H9 (cell line): ENCODE measurements around the gene SHPK. TPM values are rescaled to one million over a fixed set of nuclear protein-coding genes. Genes with fewer than 3 reads are reported as not detected.

Source experiments
- DNase-seq: peaks from one replicate; pipeline ENCODE4 v3.0.0-alpha.2; 2017
- H2AFZ ChIP-seq: one replicate; pipeline ENCODE4 v1.6.1; 2013; ENCODE audit warnings: mild to moderate bottlenecking, low read length, control low read depth, moderate library complexity
- H2AK5ac ChIP-seq: 2 replicates; pipeline ENCODE4 v1.6.1; 2013; ENCODE audit warnings: low read length, control low read depth, mixed read lengths; ENCODE audit not compliant: insufficient read length
- H2BK120ac ChIP-seq: one replicate; pipeline ENCODE4 v1.6.1; 2013; ENCODE audit warnings: low read depth, mild to moderate bottlenecking, low read length, control low read depth, inconsistent platforms; ENCODE audit not compliant: poor library complexity, severe bottlenecking
- H2BK12ac ChIP-seq: 2 replicates; pipeline ENCODE4 v1.6.1; 2013; ENCODE audit warnings: low read length, control low read depth, mixed read lengths, low read depth; ENCODE audit not compliant: insufficient read length
- H2BK15ac ChIP-seq: 2 replicates; pipeline ENCODE4 v1.6.1; 2013; ENCODE audit warnings: low read depth, low read length, control low read depth
- H2BK20ac ChIP-seq: one replicate; pipeline ENCODE4 v1.6.1; 2013; ENCODE audit warnings: low read depth, mild to moderate bottlenecking, low read length, control low read depth, inconsistent platforms; ENCODE audit not compliant: poor library complexity, severe bottlenecking
- H2BK5ac ChIP-seq: 2 replicates; pipeline ENCODE4 v1.6.1; 2013; ENCODE audit warnings: low read length, control low read depth, mixed read lengths; ENCODE audit not compliant: insufficient read length
- H3K14ac ChIP-seq: 2 replicates; pipeline ENCODE4 v1.6.1; 2013; ENCODE audit warnings: low read length, control low read depth; ENCODE audit not compliant: insufficient read depth
- H3K18ac ChIP-seq: 2 replicates; pipeline ENCODE4 v1.6.1; 2013; ENCODE audit warnings: low read depth, mild to moderate bottlenecking, mixed read lengths, low read length, control low read depth; ENCODE audit not compliant: insufficient read length
- H3K23ac ChIP-seq: 2 replicates; pipeline ENCODE4 v1.6.1; 2013; ENCODE audit warnings: low read length, control low read depth, mixed read lengths, low read depth; ENCODE audit not compliant: insufficient read length
- H3K23me2 ChIP-seq: 2 replicates; pipeline ENCODE4 v1.6.1; 2013; ENCODE audit warnings: low read depth, mild to moderate bottlenecking, mixed read lengths, low read length, control low read depth; ENCODE audit not compliant: insufficient read length, poor library complexity, severe bottlenecking
- H3K27ac ChIP-seq: 2 replicates; pipeline ENCODE4 v1.5.1; 2013; ENCODE audit warnings: low read length, control low read depth, mixed read lengths, low read depth; ENCODE audit not compliant: insufficient read length
- H3K27me3 ChIP-seq: 2 replicates; pipeline ENCODE4 v1.6.1; 2013; ENCODE audit warnings: low read length, control low read depth, inconsistent platforms; ENCODE audit not compliant: insufficient read depth
- H3K4ac ChIP-seq: 2 replicates; pipeline ENCODE4 v1.6.1; 2013; ENCODE audit warnings: low read depth, mild to moderate bottlenecking, control low read depth, inconsistent platforms, low read length, moderate library complexity
- H3K4me1 ChIP-seq: 2 replicates; pipeline ENCODE4 v1.6.1; 2013; ENCODE audit warnings: low read length, control low read depth, inconsistent platforms; ENCODE audit not compliant: insufficient read depth
- H3K4me2 ChIP-seq: 2 replicates; pipeline ENCODE4 v1.6.1; 2013; ENCODE audit warnings: low read length, control low read depth, mixed read lengths; ENCODE audit not compliant: insufficient read length, insufficient read depth
- H3K56ac ChIP-seq: 2 replicates; pipeline ENCODE4 v1.6.1; 2013; ENCODE audit warnings: low read depth, mild to moderate bottlenecking, mixed read lengths, low read length, control low read depth; ENCODE audit not compliant: insufficient read length
- H3K79me1 ChIP-seq: 2 replicates; pipeline ENCODE4 v1.6.1; 2013; ENCODE audit warnings: low read depth, mild to moderate bottlenecking, moderate library complexity, low read length, control low read depth, inconsistent platforms; ENCODE audit not compliant: insufficient read depth, poor library complexity, severe bottlenecking
- H3K79me2 ChIP-seq: 2 replicates; pipeline ENCODE4 v1.6.1; 2013; ENCODE audit warnings: low read length, control low read depth, inconsistent platforms; ENCODE audit not compliant: insufficient read depth
- H3K9ac ChIP-seq: 2 replicates; pipeline ENCODE4 v1.6.1; 2013; ENCODE audit warnings: low read length, control low read depth, mixed read lengths; ENCODE audit not compliant: insufficient read length; ENCODE audit errors: extremely low read depth
- H3K9me3 ChIP-seq: one replicate; pipeline ENCODE4 v1.6.1; 2013; ENCODE audit warnings: low read depth, low read length, inconsistent platforms; ENCODE audit not compliant: control insufficient read depth
- H3T11ph ChIP-seq: one replicate; pipeline ENCODE4 v1.6.1; 2013; ENCODE audit warnings: mild to moderate bottlenecking, low read length, control low read depth, inconsistent platforms
- H4K20me1 ChIP-seq: one replicate; pipeline ENCODE4 v1.6.1; 2013; ENCODE audit not compliant: control insufficient read depth, insufficient read length, insufficient read depth
- H4K5ac ChIP-seq: 2 replicates; pipeline ENCODE4 v1.6.1; 2013; ENCODE audit warnings: low read depth, mild to moderate bottlenecking, mixed read lengths, low read length, control low read depth; ENCODE audit not compliant: insufficient read length
- H4K8ac ChIP-seq: replicated peaks from 2 replicates; pipeline ENCODE4 v1.6.1; 2013; ENCODE audit warnings: low read length, control low read depth, mixed read lengths, low read depth; ENCODE audit not compliant: insufficient read length
- H4K91ac ChIP-seq: 2 replicates; pipeline ENCODE4 v1.6.1; 2013; ENCODE audit warnings: low read depth, mild to moderate bottlenecking, moderate library complexity, mixed read lengths, low read length, control low read depth; ENCODE audit not compliant: insufficient read length
- H3K27ac Mint-ChIP-seq, 3 experiments: 2 replicates in 2 of 3; 3 replicates in 1 of 3; pipeline ENCODE4 v1.8.0; 2020 to 2021; ENCODE audit warnings: mixed read lengths in 3 of 3, mild to moderate bottlenecking in 1 of 3, moderate library complexity in 1 of 3
- H3K27me3 Mint-ChIP-seq: 2 replicates; pipeline ENCODE4 v1.8.0; 2021; ENCODE audit warnings: low read depth, mild to moderate bottlenecking, moderate library complexity, mixed read lengths
- H3K36me3 Mint-ChIP-seq, 3 experiments: 2 replicates in 2 of 3; 3 replicates in 1 of 3; pipeline ENCODE4 v1.8.0; 2020 to 2021; ENCODE audit warnings: low read depth in 3 of 3, mixed read lengths in 3 of 3; ENCODE audit not compliant: insufficient read depth in 1 of 3
- H3K4me1 Mint-ChIP-seq, 2 experiments: 2 replicates each; pipeline ENCODE4 v1.8.0; 2020; ENCODE audit warnings: mixed read lengths in 2 of 2
- H3K4me3 Mint-ChIP-seq, 2 experiments: 2 replicates in 1 of 2; 3 replicates in 1 of 2; pipeline ENCODE4 v1.8.0; 2020 to 2021; ENCODE audit warnings: mild to moderate bottlenecking in 2 of 2, mixed read lengths in 2 of 2, moderate library complexity in 1 of 2
- H3K9me3 Mint-ChIP-seq, 2 experiments: 2 replicates in 1 of 2; 3 replicates in 1 of 2; pipeline ENCODE4 v1.8.0; 2020; ENCODE audit warnings: mild to moderate bottlenecking in 2 of 2, mixed read lengths in 2 of 2, moderate library complexity in 1 of 2
- CTCF ChIP-seq: fragments of 200-600 bp; sonication (generic); conservative IDR thresholded peaks from 3 replicates; pipeline ENCODE4 v1.8.0; 2021; ENCODE audit warnings: antibody characterized with exemption, mild to moderate bottlenecking
- WGBS: extraction: QIAGEN DNeasy Blood & Tissue Kit; methylation state at CpG from one replicate; pipeline ENCODE4 v1.1.7; 2013; ENCODE audit warnings: missing lambda C conversion rate, low lambda C conversion rate, mixed read lengths; ENCODE audit not compliant: insufficient read length; ENCODE audit errors: extremely low coverage; 5-methylcytosine and 5-hydroxymethylcytosine counted together
- total RNA-seq: library from RNA; stranded (reverse); gene quantifications from 2 replicates; pipeline ENCODE4 v1.2.1, GENCODE V29; 2021

Gene SHPK
- total RNA-seq, 1 experiment from 2014 or later = 27.0 TPM

GRCh38 chr17:3609689-3610088 is 26.4 kb downstream of the SHPK start:
- no peak overlapping the region for H3K18ac ChIP-seq
- H2BK12ac ChIP-seq = no peak overlapping the region
- H3K79me2 ChIP-seq = no peaks in the 10 kb centered on the region
- H3K27me3 ChIP-seq = no peaks in the 10 kb centered on the region; the same call in 1 of the 2 replicates
- H3K23me2 ChIP-seq = no peaks in the 10 kb centered on the region
- no peaks in the 10 kb centered on the region for H3K79me1 ChIP-seq
- no peak overlapping the region for H3K4me3 Mint-ChIP-seq
- H4K8ac ChIP-seq = no peak overlapping the region
- H2BK15ac ChIP-seq = no peak overlapping the region
- H3K23ac ChIP-seq = no peak overlapping the region
- DNase-seq = no peak
- H2BK120ac ChIP-seq = no peak overlapping the region
- no peak overlapping the region for H3K27ac Mint-ChIP-seq
- no peak overlapping the region for H2AFZ ChIP-seq
- no peaks in the 10 kb centered on the region for H3K4me1 Mint-ChIP-seq
- WGBS = no CpG with 5 or more reads among the region's 10 CpGs
- H3K36me3 Mint-ChIP-seq = peaks cover 17 to 73% (median 42%) of the 10 kb centered on the region in 3 experiments
- H3K56ac ChIP-seq = no peak overlapping the region
- TF ChIP-seq CTCF = no peak
- no peak overlapping the region for H3T11ph ChIP-seq
- no peak overlapping the region for H2BK20ac ChIP-seq
- no peaks in the 10 kb centered on the region for H3K9me3 ChIP-seq
- no peaks in the 10 kb centered on the region for H4K20me1 ChIP-seq
- H4K5ac ChIP-seq = no peak overlapping the region
- H3K9me3 Mint-ChIP-seq = no peaks in the 10 kb centered on the region
- no peaks in the 10 kb centered on the region for H3K4me1 ChIP-seq
- H3K14ac ChIP-seq = no peak overlapping the region
- no peak overlapping the region for H2BK5ac ChIP-seq
- no peak overlapping the region for H3K4ac ChIP-seq
- H3K4me2 ChIP-seq = no peak overlapping the region
- H3K9ac ChIP-seq = no peak overlapping the region
- no peak overlapping the region for H4K91ac ChIP-seq
- no peak overlapping the region for H3K27ac ChIP-seq
- H2AK5ac ChIP-seq = no peak overlapping the region
- no peaks in the 10 kb centered on the region for H3K27me3 Mint-ChIP-seq
